ENCODE measurements around the gene BRINP1. TPM values are rescaled to one million over a fixed set of nuclear protein-coding genes. Genes with fewer than 3 reads are reported as not detected.

The BRINP1 gene
- total RNA-seq, 2 donors from 2014 or later: 1.0 TPM; not detected in 1

- H3K9me3 ChIP-seq: no peaks in the 10 kb centered on the region
- H3K27me3 ChIP-seq: no peaks in the 10 kb centered on the region
- TF ChIP-seq CTCF (IDR thresholded peaks at IDR 0.05) (no peak), POLR2A (IDR thresholded peaks at IDR 0.05) (no peak)
- 45 to 57% methylated on average over 5 of the region's 5 CpGs for WGBS, 2 donors
- no peaks in the 10 kb centered on the region for H3K36me3 ChIP-seq (replicated peaks in 1 of 2; ENCODE audit: insufficient read depth in 1 of 2, low read depth in 2 of 2)
- DNase-seq: no peak
- H3K4me1 ChIP-seq: no peaks in the 10 kb centered on the region
- no peak overlapping the region for H3K4me3 ChIP-seq
- ATAC-seq: no peak
- intact Hi-C loops (cut with DNase I): no loop called here
- H3K27ac ChIP-seq: no peak overlapping the region
These were observed 117.3 kb downstream of the BRINP1 start for GRCh38 chr9:119251936-119252335.

- no peaks in the 10 kb centered on the region for H3K36me3 ChIP-seq (replicated peaks in 1 of 2; ENCODE audit: insufficient read depth in 1 of 2, low read depth in 2 of 2)
- TF ChIP-seq CTCF (IDR thresholded peaks at IDR 0.05) (no peak), POLR2A (IDR thresholded peaks at IDR 0.05) (no peak)
- no peak for DNase-seq
- no peaks in the 10 kb centered on the region for H3K4me1 ChIP-seq
- H3K4me3 ChIP-seq: no peak overlapping the region
- H3K9me3 ChIP-seq: no peaks in the 10 kb centered on the region
- H3K27ac ChIP-seq: no peak overlapping the region
- H3K27me3 ChIP-seq: no peaks in the 10 kb centered on the region
- intact Hi-C loops (cut with DNase I): no loop called here
- WGBS, 2 donors: 32 to 36% methylated on average over 4 of the region's 4 CpGs
- no peak for ATAC-seq
These were observed 118.5 kb downstream of the BRINP1 start for GRCh38 chr9:119250730-119251129.

GRCh38 chr9:119240546-119240945, 128.7 kb downstream of the BRINP1 start:
- TF ChIP-seq CTCF (IDR thresholded peaks at IDR 0.05) (no peak), POLR2A (IDR thresholded peaks at IDR 0.05) (no peak)
- intact Hi-C loops (cut with DNase I): no loop called here

GRCh38 chr9:119234636-119235035, 134.6 kb downstream of the BRINP1 start:
- H3K27me3 ChIP-seq: no peaks in the 10 kb centered on the region
- no peak overlapping the region for H3K27ac ChIP-seq
- intact Hi-C loops (cut with DNase I): no loop called here
- ATAC-seq: no peak
- 32 to 37% methylated on average over 1 of the region's 1 CpG for WGBS, 2 donors
- no peak for DNase-seq
- no peaks in the 10 kb centered on the region for H3K36me3 ChIP-seq (replicated peaks in 1 of 2; ENCODE audit: insufficient read depth in 1 of 2, low read depth in 2 of 2)
- no peaks in the 10 kb centered on the region for H3K9me3 ChIP-seq
- TF ChIP-seq CTCF (IDR thresholded peaks at IDR 0.05) (no peak), POLR2A (IDR thresholded peaks at IDR 0.05) (no peak)
- no peaks in the 10 kb centered on the region for H3K4me1 ChIP-seq
- H3K4me3 ChIP-seq: no peak overlapping the region

More at GRCh38 chr9:119240546-119240945, 128.7 kb downstream of the BRINP1 start:
- no peaks in the 10 kb centered on the region for H3K36me3 ChIP-seq (replicated peaks in 1 of 2; ENCODE audit: insufficient read depth in 1 of 2, low read depth in 2 of 2)
- ATAC-seq: no peak
- H3K27me3 ChIP-seq: no peaks in the 10 kb centered on the region
- no peak overlapping the region for H3K4me3 ChIP-seq
- no peaks in the 10 kb centered on the region for H3K9me3 ChIP-seq
- no peak for DNase-seq
- no peaks in the 10 kb centered on the region for H3K4me1 ChIP-seq
- H3K27ac ChIP-seq: no peak overlapping the region
- 72 to 73% methylated on average over 4 of the region's 4 CpGs for WGBS, 2 donors

GRCh38 chr9:119227422-119227821, 141.8 kb downstream of the BRINP1 start:
- H3K9me3 ChIP-seq: no peaks in the 10 kb centered on the region
- ATAC-seq: no peak
- no peak for TF ChIP-seq CTCF (IDR thresholded peaks at IDR 0.05)
- no peak for TF ChIP-seq POLR2A (IDR thresholded peaks at IDR 0.05)

More at GRCh38 chr9:119227422-119227821, 141.8 kb downstream of the BRINP1 start:
- intact Hi-C loops (cut with DNase I): no loop called here
- no peaks in the 10 kb centered on the region for H3K36me3 ChIP-seq (replicated peaks in 1 of 2; ENCODE audit: insufficient read depth in 1 of 2, low read depth in 2 of 2)
- no peaks in the 10 kb centered on the region for H3K4me1 ChIP-seq
- WGBS, 2 donors: 73 to 74% methylated on average over 3 of the region's 3 CpGs
- DNase-seq: no peak
- no peak overlapping the region for H3K4me3 ChIP-seq
- H3K27me3 ChIP-seq: no peaks in the 10 kb centered on the region
- no peak overlapping the region for H3K27ac ChIP-seq
